ENCODE data around the gene DGKB.

Gene DGKB

GRCh38 chr7:14902589-14903067 lies at the start of gene DGKB:
Gene DGKB (minus strand): TSS chr7:14902751.
- DNase-seq (ENCODE audit: low spot score), result peak; percentile 38

- DNase-seq (ENCODE audit: low spot score), result no peak
Measured at GRCh38 chr7:14950013-14950412, 47.5 kb upstream of the DGKB start.

GRCh38 chr7:14938181-14938580 lies 35.6 kb upstream of the DGKB start:
- DNase-seq (ENCODE audit: low spot score), result no peak

- DNase-seq (ENCODE audit: low spot score), result no peak
Measured at GRCh38 chr7:14937581-14937980, 35.0 kb upstream of the DGKB start.

- no peak for DNase-seq (ENCODE audit: low spot score)
Measured at GRCh38 chr7:14936554-14936953, 34.0 kb upstream of the DGKB start.

- DNase-seq (ENCODE audit: low spot score), result no peak
Measured at GRCh38 chr7:14934839-14935238, 32.3 kb upstream of the DGKB start.

- no peak for DNase-seq (ENCODE audit: low spot score)
Measured at GRCh38 chr7:14931511-14932215, 29.1 kb upstream of the DGKB start.

- DNase-seq (ENCODE audit: low spot score), result no peak
Measured at GRCh38 chr7:14924398-14924797, 21.8 kb upstream of the DGKB start.

- no peak for DNase-seq (ENCODE audit: low spot score)
Measured at GRCh38 chr7:14911077-14911476, 8.5 kb upstream of the DGKB start.

GRCh38 chr7:14908697-14909096 lies 6.1 kb upstream of the DGKB start:
- no peak for DNase-seq (ENCODE audit: low spot score)

- DNase-seq (ENCODE audit: low spot score), result no peak
Measured at GRCh38 chr7:14905764-14906163, 3.2 kb upstream of the DGKB start.

GRCh38 chr7:14900051-14900450 lies 2.5 kb downstream of the DGKB start:
- no peak for DNase-seq (ENCODE audit: low spot score)

GRCh38 chr7:14899030-14899429 lies 3.5 kb downstream of the DGKB start:
- DNase-seq (ENCODE audit: low spot score), result no peak

GRCh38 chr7:14896461-14896860 lies 6.1 kb downstream of the DGKB start:
- no peak for DNase-seq (ENCODE audit: low spot score)

GRCh38 chr7:14894826-14895225 lies 7.7 kb downstream of the DGKB start:
- DNase-seq (ENCODE audit: low spot score), result no peak

GRCh38 chr7:14892961-14893360 lies 9.6 kb downstream of the DGKB start:
- DNase-seq (ENCODE audit: low spot score), result no peak

GRCh38 chr7:14891289-14891688 lies 11.3 kb downstream of the DGKB start:
- DNase-seq (ENCODE audit: low spot score), result no peak

GRCh38 chr7:14888962-14889361 lies 13.6 kb downstream of the DGKB start:
- DNase-seq (ENCODE audit: low spot score), result no peak

- no peak for DNase-seq (ENCODE audit: low spot score)
Measured at GRCh38 chr7:14886533-14886932, 16.0 kb downstream of the DGKB start.

- no peak for DNase-seq (ENCODE audit: low spot score)
Measured at GRCh38 chr7:14875941-14876587, 26.5 kb downstream of the DGKB start.

GRCh38 chr7:14871880-14872279 lies 30.7 kb downstream of the DGKB start:
- DNase-seq (ENCODE audit: low spot score), result no peak

- no peak for DNase-seq (ENCODE audit: low spot score)
Measured at GRCh38 chr7:14870394-14870793, 32.2 kb downstream of the DGKB start.

- DNase-seq (ENCODE audit: low spot score), result no peak
Measured at GRCh38 chr7:14868937-14869336, 33.6 kb downstream of the DGKB start.

- no peak for DNase-seq (ENCODE audit: low spot score)
Measured at GRCh38 chr7:14861456-14861855, 41.1 kb downstream of the DGKB start.

Measured in cerebellar cortex (tissue), 1 donor.